AG09319 (cell line): ENCODE measurements around the gene CCNI.
"Not testable (repeated sequence)": the region's sequence is repeated elsewhere in the genome, so short reads cannot be mapped to it uniquely, and the experiment has no call there.

ENCODE experiments used
- DNase-seq: peaks from one replicate; pipeline ENCODE4 v3.0.0-alpha.2; 2010; ENCODE audit warnings: low read depth; ENCODE audit errors: extremely low read depth
- CTCF ChIP-seq: IDR thresholded peaks from 2 replicates; pipeline ENCODE4 v1.5.1; 2011; ENCODE audit warnings: low read depth, mild to moderate bottlenecking, inconsistent platforms, low read length, moderate library complexity

Gene CCNI

GRCh38 chr4:77036206-77036605, 39.6 kb downstream of the CCNI start:
- peak; percentile 81 for DNase-seq
- TF ChIP-seq CTCF: no peak

- no peak for DNase-seq
- no peak for TF ChIP-seq CTCF
Observed at GRCh38 chr4:77035153-77035552, 40.6 kb downstream of the CCNI start.

GRCh38 chr4:77031544-77031943, 44.2 kb downstream of the CCNI start:
- TF ChIP-seq CTCF: no peak
- DNase-seq: no peak

- not testable (repeated sequence) for DNase-seq
Observed at GRCh38 chr4:77029757-77030156, 46.0 kb downstream of the CCNI start.

- TF ChIP-seq CTCF: no peak
- DNase-seq: no peak
Observed at GRCh38 chr4:77028246-77028645, 47.5 kb downstream of the CCNI start.

GRCh38 chr4:77026322-77026704, 49.5 kb downstream of the CCNI start:
- TF ChIP-seq CTCF: no peak
- no peak for DNase-seq

- TF ChIP-seq CTCF: no peak
- DNase-seq: no peak
Observed at GRCh38 chr4:77025643-77026321, 50.0 kb downstream of the CCNI start.

- no peak for TF ChIP-seq CTCF
- no peak for DNase-seq
Observed at GRCh38 chr4:77023920-77024319, 51.9 kb downstream of the CCNI start.
